DMS153 treated with DMSO at 0.1 percent for 48 hours (cell line): Measurements from ENCODE around the gene TRIM49B.
"Not testable (repeated sequence)": the region's sequence is repeated elsewhere in the genome, so short reads cannot be mapped to it uniquely, and the experiment has no call there.

ENCODE experiments used
- DNase-seq: peaks from one replicate; lab custom pipeline; 2025; ENCODE audit not compliant: unreplicated experiment; lab: John Stamatoyannopoulos, UW

TRIM49B gene

GRCh38 chr11:49028523-49028922, at the start of gene TRIM49B:
TSS of gene TRIM49B (plus strand) at chr11:49028823. CDS start at chr11:49031600, 2,777 bp downstream.
- DNase-seq, result not testable (repeated sequence)

GRCh38 chr11:48983785-48984184, 44.8 kb upstream of the TRIM49B start, which contains the start of gene TRIM51G:
TSS of gene TRIM51G (minus strand) at chr11:48983885. CDS start at chr11:48981695, 2,190 bp downstream.
- not testable (repeated sequence) for DNase-seq

- not testable (repeated sequence) for DNase-seq
These were observed 19.6 kb downstream of the TRIM49B start for GRCh38 chr11:49048229-49048628.

GRCh38 chr11:49049821-49050220, 21.2 kb downstream of the TRIM49B start:
- DNase-seq, result not testable (repeated sequence)

GRCh38 chr11:49059012-49059411, 30.4 kb downstream of the TRIM49B start, which contains the start of gene TRIM64C:
TSS of gene TRIM64C (minus strand) at chr11:49059112. CDS start at chr11:49059112, 0 bp downstream.
- not testable (repeated sequence) for DNase-seq

GRCh38 chr11:49069897-49070296, 41.3 kb downstream of the TRIM49B start:
- not testable (repeated sequence) for DNase-seq
